ENCODE results near the gene CDON.
A peak's percentile ranks its signal among the peaks of the same experiment; 100 is the strongest.

The CDON gene

GRCh38 chr11:126084608-126084912 is 21.9 kb upstream of the CDON start:
- Histone ChIP-seq H3K4me2 (ENCODE audit: low read depth, low read length, poor library complexity, severe bottlenecking) (peak overlapping the region; percentile 85), H3K9me2 (replicated peaks; ENCODE audit: low read depth, low read length) (no peaks in the 10 kb centered on the region), H3K4me3 (ENCODE audit: low read length, poor library complexity, severe bottlenecking) (peak overlapping the region; percentile 49), H3K36me3 (ENCODE audit: insufficient read depth, low read length) (no peaks in the 10 kb centered on the region), H3F3A (ENCODE audit: low read depth) (no peaks in the 10 kb centered on the region), H3K9ac (ENCODE audit: low read depth, low read length, poor library complexity, severe bottlenecking) (peak overlapping the region; percentile 70), H3K4me1 (ENCODE audit: insufficient read depth, low read length, poor library complexity, severe bottlenecking) (peaks cover 18% of the 10 kb centered on the region), H4K20me1 (ENCODE audit: insufficient read depth, low read length, poor library complexity, severe bottlenecking) (no peaks in the 10 kb centered on the region), H3K79me2 (ENCODE audit: insufficient read depth, low read length) (no peaks in the 10 kb centered on the region), H2AFZ (ENCODE audit: low read length) (peak overlapping the region; percentile 85), H3K9me3 (ENCODE audit: insufficient read depth, low read depth, low read length) (no peaks in the 10 kb centered on the region), H3K27me3 (ENCODE audit: insufficient read depth, low read length, poor library complexity, severe bottlenecking) (no peaks in the 10 kb centered on the region)
- TF ChIP-seq CTCF (conservative IDR thresholded peaks at IDR 0.05; ENCODE audit: low read length) (no peak), EZH2phosphoT487 (IDR thresholded peaks at IDR 0.05; ENCODE audit: borderline replicate concordance) (no peak)

- Histone ChIP-seq H3K9me2 (replicated peaks; ENCODE audit: low read depth, low read length) (no peaks in the 10 kb centered on the region), H3K27me3 (ENCODE audit: insufficient read depth, low read length, poor library complexity, severe bottlenecking) (no peaks in the 10 kb centered on the region), H3K79me2 (ENCODE audit: insufficient read depth, low read length) (no peaks in the 10 kb centered on the region), H3K4me1 (ENCODE audit: insufficient read depth, low read length, poor library complexity, severe bottlenecking) (peaks cover 18% of the 10 kb centered on the region), H3K4me2 (ENCODE audit: low read depth, low read length, poor library complexity, severe bottlenecking) (peak overlapping the region; percentile 85), H3K4me3 (ENCODE audit: low read length, poor library complexity, severe bottlenecking) (peak overlapping the region; percentile 49), H3F3A (ENCODE audit: low read depth) (no peaks in the 10 kb centered on the region), H3K36me3 (ENCODE audit: insufficient read depth, low read length) (no peaks in the 10 kb centered on the region), H2AFZ (ENCODE audit: low read length) (peak overlapping the region; percentile 85), H3K9ac (ENCODE audit: low read depth, low read length, poor library complexity, severe bottlenecking) (peak overlapping the region; percentile 70), H3K9me3 (ENCODE audit: insufficient read depth, low read depth, low read length) (no peaks in the 10 kb centered on the region), H4K20me1 (ENCODE audit: insufficient read depth, low read length, poor library complexity, severe bottlenecking) (no peaks in the 10 kb centered on the region)
- TF ChIP-seq CTCF (conservative IDR thresholded peaks at IDR 0.05; ENCODE audit: low read length), result no peak
- no peak for TF ChIP-seq EZH2phosphoT487 (IDR thresholded peaks at IDR 0.05; ENCODE audit: borderline replicate concordance)
Measured at GRCh38 chr11:126083829-126084607, 21.4 kb upstream of the CDON start.

GRCh38 chr11:126082251-126083109 is 19.8 kb upstream of the CDON start:
- Histone ChIP-seq H4K20me1 (ENCODE audit: insufficient read depth, low read length, poor library complexity, severe bottlenecking) (no peaks in the 10 kb centered on the region), H3K4me2 (ENCODE audit: low read depth, low read length, poor library complexity, severe bottlenecking) (no peak overlapping the region), H3F3A (ENCODE audit: low read depth) (no peaks in the 10 kb centered on the region), H2AFZ (ENCODE audit: low read length) (no peak overlapping the region), H3K27me3 (ENCODE audit: insufficient read depth, low read length, poor library complexity, severe bottlenecking) (no peaks in the 10 kb centered on the region), H3K9me2 (replicated peaks; ENCODE audit: low read depth, low read length) (no peaks in the 10 kb centered on the region), H3K4me3 (ENCODE audit: low read length, poor library complexity, severe bottlenecking) (no peak overlapping the region), H3K79me2 (ENCODE audit: insufficient read depth, low read length) (no peaks in the 10 kb centered on the region), H3K9me3 (ENCODE audit: insufficient read depth, low read depth, low read length) (no peaks in the 10 kb centered on the region), H3K9ac (ENCODE audit: low read depth, low read length, poor library complexity, severe bottlenecking) (peak overlapping the region; percentile 70), H3K4me1 (ENCODE audit: insufficient read depth, low read length, poor library complexity, severe bottlenecking) (peaks cover 18% of the 10 kb centered on the region), H3K36me3 (ENCODE audit: insufficient read depth, low read length) (no peaks in the 10 kb centered on the region)
- TF ChIP-seq EZH2phosphoT487 (IDR thresholded peaks at IDR 0.05; ENCODE audit: borderline replicate concordance) (no peak), CTCF (conservative IDR thresholded peaks at IDR 0.05; ENCODE audit: low read length) (no peak)
